HEK293T (cell line): Measurements from ENCODE around the gene TAAR9.

Source experiments
- ARNT ChIP-seq: fragments of 450-650 bp; IDR thresholded peaks from 2 replicates; pipeline ENCODE4 v1.6.1; 2017; ENCODE audit warnings: mild to moderate bottlenecking
- BHLHE40 ChIP-seq: fragments of 450-650 bp; IDR thresholded peaks from 2 replicates; pipeline ENCODE4 v1.6.1; 2016; ENCODE audit warnings: mild to moderate bottlenecking, moderate library complexity, borderline replicate concordance
- ELF4 ChIP-seq: fragments of 450-650 bp; IDR thresholded peaks from 2 replicates; pipeline ENCODE4 v1.6.1; 2017; ENCODE audit warnings: antibody characterized with exemption
- FOXK2 ChIP-seq: fragments of 450-650 bp; IDR thresholded peaks from 2 replicates; pipeline ENCODE4 v1.6.1; 2016; ENCODE audit warnings: mild to moderate bottlenecking
- FOXM1 ChIP-seq: fragments of 450-650 bp; IDR thresholded peaks from 2 replicates; pipeline ENCODE4 v1.6.1; 2017; ENCODE audit warnings: mild to moderate bottlenecking, borderline replicate concordance
- HDGF ChIP-seq: fragments of 450-650 bp; IDR thresholded peaks from 2 replicates; pipeline ENCODE4 v1.6.1; 2017; ENCODE audit warnings: antibody characterized with exemption, borderline replicate concordance
- LEF1 ChIP-seq: fragments of 450-650 bp; IDR thresholded peaks from 2 replicates; pipeline ENCODE4 v1.6.1; 2017; ENCODE audit warnings: mild to moderate bottlenecking, borderline replicate concordance
- NFRKB ChIP-seq: fragments of 450-650 bp; IDR thresholded peaks from 2 replicates; pipeline ENCODE4 v1.6.1; 2016; ENCODE audit warnings: mild to moderate bottlenecking, moderate library complexity
- PKNOX1 ChIP-seq: fragments of 450-650 bp; IDR thresholded peaks from 2 replicates; pipeline ENCODE4 v1.6.1; 2016
- SP1 ChIP-seq: fragments of 450-650 bp; IDR thresholded peaks from 2 replicates; pipeline ENCODE4 v1.6.1; 2017
- SUZ12 ChIP-seq: fragments of 450-650 bp; IDR thresholded peaks from 2 replicates; pipeline ENCODE4 v1.6.1; 2016; ENCODE audit warnings: mild to moderate bottlenecking
- TARDBP ChIP-seq: fragments of 450-650 bp; IDR thresholded peaks from 2 replicates; pipeline ENCODE4 v1.6.1; 2016
- ZNF384 ChIP-seq: fragments of 450-650 bp; IDR thresholded peaks from 2 replicates; pipeline ENCODE4 v1.6.1; 2016

- TF ChIP-seq ZNF384 (no peak), SUZ12 (no peak), NFRKB (no peak), FOXM1 (peak; percentile 41; the same call in 1 of the 2 replicates), BHLHE40 (no peak), HDGF (no peak), SP1 (no peak), FOXK2 (no peak), TARDBP (no peak), LEF1 (no peak), ELF4 (no peak), PKNOX1 (peak; percentile 99), ARNT (no peak)
Observed at GRCh38 chr6:132512638-132513632, 25.1 kb upstream of the TAAR9 start, which contains the start of gene STX7.
